ENCODE results near the gene TRMT13. TPM values are rescaled to one million over a fixed set of nuclear protein-coding genes. Genes with fewer than 3 reads are reported as not detected.

Gene TRMT13
- total and polyA plus RNA-seq, 12 donors, result 0.72 to 19.7 (median 14.4) TPM

DNA sequence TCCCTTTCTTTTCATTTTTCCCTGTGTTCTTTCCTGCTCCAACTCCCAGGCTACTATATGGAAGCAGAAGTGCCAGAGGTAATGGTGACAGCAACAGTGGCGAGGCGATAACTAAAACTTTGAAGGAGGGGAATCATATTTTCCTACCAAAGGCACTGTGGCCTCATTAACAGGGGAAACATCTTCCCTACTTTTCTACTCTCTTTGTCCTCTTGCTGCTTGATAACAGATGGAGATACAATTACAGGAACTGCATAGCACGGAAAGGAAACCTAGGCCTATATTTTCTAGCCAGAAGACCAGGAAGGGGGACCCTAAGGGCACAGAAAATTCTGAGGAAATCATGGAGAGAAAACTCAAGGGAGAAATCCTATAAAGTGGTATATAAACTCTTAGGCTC is 42.5 kb upstream of the TRMT13 start:
- Histone ChIP-seq H3K4me1 (replicated peaks in 1 of 2) (no peaks in the 10 kb centered on the region), H3K27me3 (no peaks in the 10 kb centered on the region), H3K27ac (no peak overlapping the region), H3K36me3 (replicated peaks in 1 of 2) (no peaks in the 10 kb centered on the region), H3K9me3 (replicated peaks in 1 of 3) (peaks cover 0 to 10% (median 0%) of the 10 kb centered on the region in 3 donors), H3K4me3 (no peak overlapping the region)
- no peak for DNase-seq
- WGBS, 4 donors, result 90 to 93% (median 90%) methylated on average over 3 of the region's 3 CpGs
- intact Hi-C loops (cut with DNase I), result no loop called here
- no peak for TF ChIP-seq POLR2A (IDR thresholded peaks at IDR 0.05)
- TF ChIP-seq, protein P1, sequence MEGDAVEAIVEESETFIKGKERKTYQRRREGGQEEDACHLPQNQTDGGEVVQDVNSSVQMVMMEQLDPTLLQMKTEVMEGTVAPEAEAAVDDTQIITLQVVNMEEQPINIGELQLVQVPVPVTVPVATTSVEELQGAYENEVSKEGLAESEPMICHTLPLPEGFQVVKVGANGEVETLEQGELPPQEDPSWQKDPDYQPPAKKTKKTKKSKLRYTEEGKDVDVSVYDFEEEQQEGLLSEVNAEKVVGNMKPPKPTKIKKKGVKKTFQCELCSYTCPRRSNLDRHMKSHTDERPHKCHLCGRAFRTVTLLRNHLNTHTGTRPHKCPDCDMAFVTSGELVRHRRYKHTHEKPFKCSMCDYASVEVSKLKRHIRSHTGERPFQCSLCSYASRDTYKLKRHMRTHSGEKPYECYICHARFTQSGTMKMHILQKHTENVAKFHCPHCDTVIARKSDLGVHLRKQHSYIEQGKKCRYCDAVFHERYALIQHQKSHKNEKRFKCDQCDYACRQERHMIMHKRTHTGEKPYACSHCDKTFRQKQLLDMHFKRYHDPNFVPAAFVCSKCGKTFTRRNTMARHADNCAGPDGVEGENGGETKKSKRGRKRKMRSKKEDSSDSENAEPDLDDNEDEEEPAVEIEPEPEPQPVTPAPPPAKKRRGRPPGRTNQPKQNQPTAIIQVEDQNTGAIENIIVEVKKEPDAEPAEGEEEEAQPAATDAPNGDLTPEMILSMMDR (IDR thresholded peaks at IDR 0.05), result no peak

DNA sequence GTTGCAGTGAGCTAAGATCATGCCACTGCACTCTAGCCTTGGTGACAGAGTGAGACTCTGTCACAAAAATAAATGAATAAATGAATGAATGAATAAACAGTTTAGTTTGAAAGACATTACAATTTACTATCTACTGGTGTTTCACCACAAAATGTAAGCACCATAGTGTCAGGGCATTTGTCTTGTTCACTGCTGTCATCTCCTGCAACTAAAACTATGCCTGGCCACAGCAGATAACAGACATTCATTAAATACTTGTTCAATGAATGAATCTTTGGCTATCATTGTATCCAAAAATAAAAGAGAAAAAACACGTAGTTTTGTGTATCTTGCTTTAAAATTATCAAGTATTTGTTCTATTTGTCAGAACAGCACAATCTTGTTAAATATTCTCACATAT is 32.8 kb upstream of the TRMT13 start:
- WGBS, 4 donors, result 72 to 79% (median 76%) methylated on average over 1 of the region's 1 CpG
- intact Hi-C loops (cut with DNase I), result no loop called here
- no peaks in the 10 kb centered on the region for H3K36me3 ChIP-seq (replicated peaks in 1 of 2)

DNA sequence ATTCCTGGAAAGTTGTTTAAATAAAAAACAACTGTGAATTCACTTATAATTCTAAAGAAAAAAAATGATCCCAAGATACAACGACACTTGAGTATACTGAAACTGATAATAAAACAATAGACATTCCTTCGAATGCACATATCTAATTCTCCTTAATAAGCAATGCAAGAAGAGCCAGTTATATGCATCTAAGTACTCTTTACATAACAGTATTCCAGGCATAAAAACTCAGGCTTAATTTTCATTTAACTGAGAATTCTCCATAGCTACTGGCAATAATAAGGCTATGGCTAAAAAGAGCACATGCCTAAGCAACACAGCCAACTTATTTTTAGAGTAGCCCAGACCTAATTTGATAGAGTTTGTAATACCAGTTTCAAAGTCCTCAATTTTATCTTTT is 31.4 kb upstream of the TRMT13 start:
- H3K27ac ChIP-seq, result no peak overlapping the region
- TF ChIP-seq, protein P1 (IDR thresholded peaks at IDR 0.05), result no peak
- TF ChIP-seq POLR2A (IDR thresholded peaks at IDR 0.05), result no peak
- DNase-seq, result no peak
- intact Hi-C loops (cut with DNase I), result no loop called here
- no peak overlapping the region for H3K4me3 ChIP-seq
- no peaks in the 10 kb centered on the region for H3K4me1 ChIP-seq (replicated peaks in 1 of 2)
- WGBS, 4 donors, result 89 to 98% (median 91%) methylated on average over 2 of the region's 2 CpGs
- no peaks in the 10 kb centered on the region for H3K36me3 ChIP-seq (replicated peaks in 1 of 2)
- no peaks in the 10 kb centered on the region for H3K27me3 ChIP-seq
- H3K9me3 ChIP-seq (replicated peaks in 1 of 3), result no peaks in the 10 kb centered on the region

More for the DNA sequence above, 32.8 kb upstream of the TRMT13 start:
- Histone ChIP-seq H3K4me1 (replicated peaks in 1 of 2) (no peaks in the 10 kb centered on the region), H3K27ac (no peak overlapping the region), H3K4me3 (no peak overlapping the region), H3K9me3 (replicated peaks in 1 of 3) (peaks cover 0 to 7% (median 0%) of the 10 kb centered on the region in 3 donors), H3K27me3 (no peaks in the 10 kb centered on the region)
- no peak for TF ChIP-seq POLR2A (IDR thresholded peaks at IDR 0.05)
- TF ChIP-seq, protein P1 (IDR thresholded peaks at IDR 0.05), result no peak
- DNase-seq, result no peak

DNA sequence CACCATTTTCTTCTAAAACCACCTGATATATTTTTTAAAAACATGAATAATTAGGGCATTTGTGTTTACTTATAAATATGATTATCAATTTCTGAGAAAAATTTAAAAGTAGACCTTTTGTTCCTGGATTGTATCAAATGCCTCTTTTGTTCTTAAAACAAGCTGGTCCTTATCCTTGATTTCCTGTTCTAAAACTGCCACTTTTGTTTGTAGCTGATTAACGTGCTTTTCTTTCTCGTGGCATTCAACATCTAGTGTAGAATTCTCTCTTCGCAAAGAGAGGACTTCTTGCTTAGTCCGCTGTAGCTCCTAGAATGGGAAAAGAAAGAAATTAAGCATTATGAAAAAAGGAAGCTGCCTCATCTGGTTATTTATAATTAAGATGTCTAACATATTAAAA is 25.3 kb upstream of the TRMT13 start:
- TF ChIP-seq POLR2A (IDR thresholded peaks at IDR 0.05), result no peak
- TF ChIP-seq, protein P1 (IDR thresholded peaks at IDR 0.05), result no peak
- H3K27me3 ChIP-seq, result no peaks in the 10 kb centered on the region
- no peaks in the 10 kb centered on the region for H3K4me1 ChIP-seq (replicated peaks in 1 of 2)
- WGBS, 4 donors, result 82 to 93% (median 87%) methylated on average over 4 of the region's 4 CpGs
- H3K36me3 ChIP-seq (replicated peaks in 1 of 2), result no peaks in the 10 kb centered on the region
- intact Hi-C loops (cut with DNase I), result no loop called here
- no peak for DNase-seq
- H3K4me3 ChIP-seq, result no peak overlapping the region
- no peaks in the 10 kb centered on the region for H3K9me3 ChIP-seq (replicated peaks in 1 of 3)
- no peak overlapping the region for H3K27ac ChIP-seq

All from adrenal gland (tissue), 12 donors.